GM23338 (cell line): ENCODE measurements around the gene GJB4. TPM values are rescaled to one million over a fixed set of nuclear protein-coding genes. Genes with fewer than 3 reads are reported as not detected.
A peak's percentile ranks its signal among the peaks of the same experiment; 100 is the strongest.

ENCODE experiments used
- ATAC-seq: fragments of 200-7000 bp; cut with Tn5 transposase; 3 replicates; pipeline ENCODE4 v1.9.1; 2020
- DNase-seq: peaks from one replicate; pipeline ENCODE4 v3.0.0-alpha.2; 2015; ENCODE audit warnings: low spot score
- H2AFZ ChIP-seq: fragments of 200-600 bp; sonication (generic); 2 replicates; pipeline ENCODE4 v1.8.0; 2016; ENCODE audit warnings: antibody characterized with exemption, mild to moderate bottlenecking, moderate library complexity
- H3F3A ChIP-seq: fragments of 200-600 bp; sonication (generic); replicated peaks from 2 replicates; pipeline ENCODE4 v1.8.0; 2017; ENCODE audit warnings: antibody characterized with exemption, mixed run types, low read depth
- H3K27ac ChIP-seq: fragments of 200-600 bp; sonication (generic); 2 replicates; pipeline ENCODE4 v1.6.1; 2016; ENCODE audit warnings: low read depth
- H3K27me3 ChIP-seq: fragments of 200-600 bp; sonication (generic); 2 replicates; pipeline ENCODE4 v1.8.0; 2016; ENCODE audit warnings: mild to moderate bottlenecking, mixed run types, moderate library complexity; ENCODE audit not compliant: insufficient read depth
- H3K36me3 ChIP-seq: fragments of 200-600 bp; sonication (generic); 2 replicates; pipeline ENCODE4 v1.8.0; 2016; ENCODE audit warnings: mild to moderate bottlenecking; ENCODE audit not compliant: insufficient read depth
- H3K4me1 ChIP-seq: fragments of 200-600 bp; sonication (generic); 2 replicates; pipeline ENCODE4 v1.8.0; 2016; ENCODE audit warnings: mild to moderate bottlenecking, moderate library complexity; ENCODE audit not compliant: insufficient read depth
- H3K4me2 ChIP-seq: fragments of 200-600 bp; sonication (generic); 2 replicates; pipeline ENCODE4 v1.7.1; 2017; ENCODE audit warnings: mixed run types
- H3K4me3 ChIP-seq: fragments of 200-600 bp; sonication (generic); 2 replicates; pipeline ENCODE4 v1.6.1; 2016; ENCODE audit warnings: mixed run types
- H3K79me2 ChIP-seq: fragments of 200-600 bp; sonication (generic); replicated peaks from 2 replicates; pipeline ENCODE4 v1.8.0; 2017; ENCODE audit warnings: mild to moderate bottlenecking; ENCODE audit not compliant: insufficient read depth
- H3K9me2 ChIP-seq: fragments of 200-600 bp; sonication (generic); 2 replicates; pipeline ENCODE4 v1.8.0; 2017; ENCODE audit not compliant: insufficient read depth
- H4K20me1 ChIP-seq: fragments of 200-600 bp; sonication (generic); replicated peaks from 2 replicates; pipeline ENCODE4 v1.8.0; 2017; ENCODE audit warnings: mild to moderate bottlenecking; ENCODE audit not compliant: insufficient read depth
- H3K27ac Mint-ChIP-seq: 2 replicates; pipeline ENCODE4 v1.8.0; 2020; ENCODE audit warnings: inconsistent platforms, mild to moderate bottlenecking, moderate library complexity, mixed read lengths
- H3K27me3 Mint-ChIP-seq: 3 replicates; pipeline ENCODE4 v1.8.0; 2022; ENCODE audit warnings: low read depth, mild to moderate bottlenecking, moderate library complexity, mixed read lengths, inconsistent platforms; ENCODE audit not compliant: insufficient read depth, poor library complexity
- H3K36me3 Mint-ChIP-seq: 3 replicates; pipeline ENCODE4 v1.8.0; 2021; ENCODE audit warnings: low read depth, mild to moderate bottlenecking, inconsistent platforms, moderate library complexity, mixed read lengths
- H3K4me1 Mint-ChIP-seq: 3 replicates; pipeline ENCODE4 v1.8.0; 2020; ENCODE audit warnings: mild to moderate bottlenecking, inconsistent platforms, mixed read lengths
- H3K4me3 Mint-ChIP-seq: 3 replicates; pipeline ENCODE4 v1.8.0; 2021; ENCODE audit warnings: moderate library complexity, mild to moderate bottlenecking, inconsistent platforms, mixed read lengths
- H3K9me3 Mint-ChIP-seq: 3 replicates; pipeline ENCODE4 v1.8.0; 2020; ENCODE audit warnings: moderate library complexity, mild to moderate bottlenecking, inconsistent platforms, mixed read lengths
- CTCF ChIP-seq, 2 experiments: fragments of 200-600 bp in 1 of 2; sonication (generic) in 1 of 2; conservative IDR thresholded peaks; 2 replicates each; pipeline versions ENCODE4 v1.5.1 to v1.6.1; 2016 to 2017; ENCODE audit warnings: antibody characterized with exemption in 2 of 2, low read depth in 2 of 2, mild to moderate bottlenecking in 2 of 2, moderate library complexity in 1 of 2
- EZH2 ChIP-seq: fragments of 200-600 bp; sonication (generic); IDR thresholded peaks from one replicate; pipeline ENCODE4 v1.8.0; 2017; ENCODE audit warnings: antibody characterized with exemption, mild to moderate bottlenecking, low read depth; ENCODE audit not compliant: unreplicated experiment
- JUNB ChIP-seq: IDR thresholded peaks from one replicate; pipeline ENCODE4 v1.6.1; 2016; ENCODE audit warnings: antibody characterized with exemption; ENCODE audit not compliant: unreplicated experiment
- NANOG ChIP-seq: IDR thresholded peaks from 2 replicates; pipeline ENCODE4 v1.6.1; 2016; ENCODE audit warnings: antibody characterized with exemption, borderline replicate concordance
- POLR2AphosphoS5 ChIP-seq: IDR thresholded peaks from 2 replicates; pipeline ENCODE4 v1.6.1; 2016; ENCODE audit warnings: antibody characterized with exemption, low read depth
- STAT1 ChIP-seq: IDR thresholded peaks from one replicate; pipeline ENCODE4 v1.6.1; 2016; ENCODE audit warnings: antibody characterized with exemption; ENCODE audit not compliant: unreplicated experiment
- ZNF114 ChIP-seq: fragments of 250-450 bp; sonication (Bioruptor Pico); IDR thresholded peaks from 2 replicates; pipeline ENCODE4 v1.5.0; 2020; ENCODE audit warnings: mild to moderate bottlenecking, moderate library complexity
- ZNF331 ChIP-seq: fragments of 250-450 bp; sonication (Bioruptor Pico); IDR thresholded peaks from 2 replicates; pipeline ENCODE4 v1.5.0; 2020; ENCODE audit warnings: low read depth, mild to moderate bottlenecking, moderate library complexity
- polyA plus RNA-seq: library from polyadenylated mRNA; unstranded; fragments of >200 nt; fragmentation: Nextera tagmentation; extraction: Ambion mirVana; gene quantifications from 2 replicates; pipeline ENCODE4 v1.2.1, GENCODE V29; 2016
- total RNA-seq: library from RNA; depleted of rRNA; stranded (reverse); fragments of >200 nt; shearing (Covaris generic); gene quantifications from 2 replicates; pipeline ENCODE4 v1.2.3, GENCODE V29; 2014
- TF ChIP-seq, protein P1 (sequence below): IDR thresholded peaks from 2 replicates; pipeline ENCODE4 v1.6.1; 2016; ENCODE audit warnings: antibody characterized with exemption
- TF ChIP-seq, protein P2 (sequence below): fragments of 250-450 bp; sonication (Bioruptor Pico); IDR thresholded peaks from 2 replicates; pipeline ENCODE4 v1.5.0; 2020; ENCODE audit warnings: mild to moderate bottlenecking, moderate library complexity

Gene GJB4
- total and polyA plus RNA-seq, 2 experiments from 2014 or later: 0.07 TPM; not detected in 1

GRCh38 chr1:34754964-34755637 lies 4.4 kb upstream of the GJB4 start, which contains the start of gene GJB5:
TSS of gene GJB5 (plus strand) at chr1:34755047. CDS start at chr1:34757331, 2,284 bp downstream.
- H3K4me1 Mint-ChIP-seq: peaks cover 11% of the 10 kb centered on the region
- Histone ChIP-seq H3K9me2 (0 out of 2 replicates have a peak, but pooled peaks cover 4% of the 10 kb centered on the region), H3K27ac (no peak within 1 kb of the TSS), H4K20me1 (no peaks in the 10 kb centered on the region), H3K27me3 (no peaks in the 10 kb centered on the region), H3K4me1 (no peaks in the 10 kb centered on the region; the same call in 1 of the 2 replicates), H2AFZ (peak within 1 kb of the TSS; percentile 90), H3K79me2 (no peaks in the 10 kb centered on the region), H3F3A (no peaks in the 10 kb centered on the region), H3K36me3 (no peaks in the 10 kb centered on the region), H3K4me3 (no peak within 1 kb of the TSS), H3K4me2 (no peak within 1 kb of the TSS)
- no peak within 1 kb of the TSS for H3K27ac Mint-ChIP-seq
- peaks cover 9% of the 10 kb centered on the region for H3K27me3 Mint-ChIP-seq
- TF ChIP-seq EZH2 (no peak), ZNF114 (CRISPR knock-in tag) (no peak), NANOG (no peak), STAT1 (no peak), CTCF (conservative IDR thresholded peaks at IDR 0.05; ENCODE audit: low read depth in 2 of 2) (no peak), POLR2AphosphoS5 (no peak)
- H3K36me3 Mint-ChIP-seq: no peaks in the 10 kb centered on the region
- no peaks in the 10 kb centered on the region for H3K9me3 Mint-ChIP-seq
- ATAC-seq: peak; percentile 80
- DNase-seq: peak; percentile 27
- no peak within 1 kb of the TSS for H3K4me3 Mint-ChIP-seq

DNA sequence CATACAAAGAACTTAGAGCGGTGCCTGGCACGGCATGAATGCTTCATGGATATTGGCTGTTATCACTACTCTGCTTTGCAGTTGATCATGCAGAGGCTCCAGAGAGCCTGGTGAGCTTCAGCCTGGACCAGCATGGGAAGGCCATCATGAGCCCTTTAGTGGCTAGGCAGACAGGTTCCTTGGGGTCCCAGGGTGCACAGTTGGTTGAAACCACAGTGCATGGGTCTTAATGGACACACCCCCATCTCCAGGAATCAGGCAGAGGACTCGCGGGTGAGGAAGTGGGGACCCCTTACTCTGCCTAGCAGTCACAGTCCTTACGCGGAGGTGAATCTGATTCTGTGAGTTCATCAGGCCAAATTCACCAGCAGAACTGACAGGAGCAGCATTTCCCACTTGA lies 3.6 kb upstream of the GJB4 start:
- Mint-ChIP-seq H3K9me3 (no peaks in the 10 kb centered on the region), H3K27ac (no peak overlapping the region), H3K36me3 (no peaks in the 10 kb centered on the region), H3K27me3 (peaks cover 10% of the 10 kb centered on the region), H3K4me3 (no peak overlapping the region), H3K4me1 (peaks cover 9% of the 10 kb centered on the region)
- Histone ChIP-seq H3K9me2 (no peaks in the 10 kb centered on the region), H4K20me1 (no peaks in the 10 kb centered on the region), H3K27me3 (no peaks in the 10 kb centered on the region), H3K4me3 (no peak overlapping the region), H3K36me3 (no peaks in the 10 kb centered on the region), H3F3A (no peaks in the 10 kb centered on the region), H3K4me2 (no peak overlapping the region), H3K27ac (no peak overlapping the region), H2AFZ (no peak overlapping the region), H3K79me2 (no peaks in the 10 kb centered on the region), H3K4me1 (no peaks in the 10 kb centered on the region; the same call in 1 of the 2 replicates)
- no peak for ATAC-seq
- no peak for DNase-seq
- TF ChIP-seq, protein P1, sequence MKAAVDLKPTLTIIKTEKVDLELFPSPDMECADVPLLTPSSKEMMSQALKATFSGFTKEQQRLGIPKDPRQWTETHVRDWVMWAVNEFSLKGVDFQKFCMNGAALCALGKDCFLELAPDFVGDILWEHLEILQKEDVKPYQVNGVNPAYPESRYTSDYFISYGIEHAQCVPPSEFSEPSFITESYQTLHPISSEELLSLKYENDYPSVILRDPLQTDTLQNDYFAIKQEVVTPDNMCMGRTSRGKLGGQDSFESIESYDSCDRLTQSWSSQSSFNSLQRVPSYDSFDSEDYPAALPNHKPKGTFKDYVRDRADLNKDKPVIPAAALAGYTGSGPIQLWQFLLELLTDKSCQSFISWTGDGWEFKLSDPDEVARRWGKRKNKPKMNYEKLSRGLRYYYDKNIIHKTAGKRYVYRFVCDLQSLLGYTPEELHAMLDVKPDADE: no peak
- TF ChIP-seq CTCF (conservative IDR thresholded peaks at IDR 0.05; ENCODE audit: low read depth in 2 of 2): no peak
- TF ChIP-seq ZNF331 (CRISPR knock-in tag): no peak
- no peak for TF ChIP-seq JUNB
- TF ChIP-seq, protein P2, sequence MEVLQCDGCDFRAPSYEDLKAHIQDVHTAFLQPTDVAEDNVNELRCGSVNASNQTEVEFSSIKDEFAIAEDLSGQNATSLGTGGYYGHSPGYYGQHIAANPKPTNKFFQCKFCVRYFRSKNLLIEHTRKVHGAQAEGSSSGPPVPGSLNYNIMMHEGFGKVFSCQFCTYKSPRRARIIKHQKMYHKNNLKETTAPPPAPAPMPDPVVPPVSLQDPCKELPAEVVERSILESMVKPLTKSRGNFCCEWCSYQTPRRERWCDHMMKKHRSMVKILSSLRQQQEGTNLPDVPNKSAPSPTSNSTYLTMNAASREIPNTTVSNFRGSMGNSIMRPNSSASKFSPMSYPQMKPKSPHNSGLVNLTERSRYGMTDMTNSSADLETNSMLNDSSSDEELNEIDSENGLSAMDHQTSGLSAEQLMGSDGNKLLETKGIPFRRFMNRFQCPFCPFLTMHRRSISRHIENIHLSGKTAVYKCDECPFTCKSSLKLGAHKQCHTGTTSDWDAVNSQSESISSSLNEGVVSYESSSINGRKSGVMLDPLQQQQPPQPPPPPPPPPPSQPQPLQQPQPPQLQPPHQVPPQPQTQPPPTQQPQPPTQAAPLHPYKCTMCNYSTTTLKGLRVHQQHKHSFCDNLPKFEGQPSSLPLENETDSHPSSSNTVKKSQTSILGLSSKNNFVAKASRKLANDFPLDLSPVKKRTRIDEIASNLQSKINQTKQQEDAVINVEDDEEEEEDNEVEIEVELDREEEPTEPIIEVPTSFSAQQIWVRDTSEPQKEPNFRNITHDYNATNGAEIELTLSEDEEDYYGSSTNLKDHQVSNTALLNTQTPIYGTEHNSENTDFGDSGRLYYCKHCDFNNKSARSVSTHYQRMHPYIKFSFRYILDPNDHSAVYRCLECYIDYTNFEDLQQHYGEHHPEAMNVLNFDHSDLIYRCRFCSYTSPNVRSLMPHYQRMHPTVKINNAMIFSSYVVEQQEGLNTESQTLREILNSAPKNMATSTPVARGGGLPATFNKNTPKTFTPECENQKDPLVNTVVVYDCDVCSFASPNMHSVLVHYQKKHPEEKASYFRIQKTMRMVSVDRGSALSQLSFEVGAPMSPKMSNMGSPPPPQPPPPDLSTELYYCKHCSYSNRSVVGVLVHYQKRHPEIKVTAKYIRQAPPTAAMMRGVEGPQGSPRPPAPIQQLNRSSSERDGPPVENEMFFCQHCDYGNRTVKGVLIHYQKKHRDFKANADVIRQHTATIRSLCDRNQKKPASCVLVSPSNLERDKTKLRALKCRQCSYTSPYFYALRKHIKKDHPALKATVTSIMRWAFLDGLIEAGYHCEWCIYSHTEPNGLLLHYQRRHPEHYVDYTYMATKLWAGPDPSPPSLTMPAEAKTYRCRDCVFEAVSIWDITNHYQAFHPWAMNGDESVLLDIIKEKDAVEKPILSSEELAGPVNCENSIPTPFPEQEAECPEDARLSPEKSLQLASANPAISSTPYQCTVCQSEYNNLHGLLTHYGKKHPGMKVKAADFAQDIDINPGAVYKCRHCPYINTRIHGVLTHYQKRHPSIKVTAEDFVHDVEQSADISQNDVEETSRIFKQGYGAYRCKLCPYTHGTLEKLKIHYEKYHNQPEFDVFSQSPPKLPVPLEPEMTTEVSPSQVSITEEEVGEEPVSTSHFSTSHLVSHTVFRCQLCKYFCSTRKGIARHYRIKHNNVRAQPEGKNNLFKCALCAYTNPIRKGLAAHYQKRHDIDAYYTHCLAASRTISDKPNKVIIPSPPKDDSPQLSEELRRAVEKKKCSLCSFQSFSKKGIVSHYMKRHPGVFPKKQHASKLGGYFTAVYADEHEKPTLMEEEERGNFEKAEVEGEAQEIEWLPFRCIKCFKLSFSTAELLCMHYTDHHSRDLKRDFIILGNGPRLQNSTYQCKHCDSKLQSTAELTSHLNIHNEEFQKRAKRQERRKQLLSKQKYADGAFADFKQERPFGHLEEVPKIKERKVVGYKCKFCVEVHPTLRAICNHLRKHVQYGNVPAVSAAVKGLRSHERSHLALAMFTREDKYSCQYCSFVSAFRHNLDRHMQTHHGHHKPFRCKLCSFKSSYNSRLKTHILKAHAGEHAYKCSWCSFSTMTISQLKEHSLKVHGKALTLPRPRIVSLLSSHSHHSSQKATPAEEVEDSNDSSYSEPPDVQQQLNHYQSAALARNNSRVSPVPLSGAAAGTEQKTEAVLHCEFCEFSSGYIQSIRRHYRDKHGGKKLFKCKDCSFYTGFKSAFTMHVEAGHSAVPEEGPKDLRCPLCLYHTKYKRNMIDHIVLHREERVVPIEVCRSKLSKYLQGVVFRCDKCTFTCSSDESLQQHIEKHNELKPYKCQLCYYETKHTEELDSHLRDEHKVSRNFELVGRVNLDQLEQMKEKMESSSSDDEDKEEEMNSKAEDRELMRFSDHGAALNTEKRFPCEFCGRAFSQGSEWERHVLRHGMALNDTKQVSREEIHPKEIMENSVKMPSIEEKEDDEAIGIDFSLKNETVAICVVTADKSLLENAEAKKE: no peak
